ENCODE measurements around the gene ZNF544. TPM values are rescaled to one million over a fixed set of nuclear protein-coding genes. Genes with fewer than 3 reads are reported as not detected.
A peak's percentile ranks its signal among the peaks of the same experiment; 100 is the strongest.

Gene ZNF544
- total RNA-seq, 4 donors from 2014 or later = 3.8 to 9.5 (median 6.0) TPM

GRCh38 chr19:58268344-58268743 lies 39.6 kb downstream of the ZNF544 start:
- Histone ChIP-seq H3K27ac (no peak overlapping the region), H3K36me3 (peaks cover 0 to 38% of the 10 kb centered on the region in 2 donors), H3K4me1 (no peaks in the 10 kb centered on the region), H3K9me3 (peaks cover 3 to 93% (median 30%) of the 10 kb centered on the region in 3 donors), H3K27me3 (no peaks in the 10 kb centered on the region), H3K4me3 (no peak overlapping the region)
- DNase-seq = no peak
- intact Hi-C loops (cut with DNase I; ENCODE audit: low total_unique reads) (no loop called here), in situ Hi-C loops (cut with MboI; ENCODE audit: low sequenced_read_pairs in 4 of 4) (no loop called here)
- ATAC-seq = no peak
- TF ChIP-seq POLR2A (IDR thresholded peaks at IDR 0.05) = no peak

GRCh38 chr19:58274771-58275201 lies 46.1 kb downstream of the ZNF544 start:
- Histone ChIP-seq H3K36me3 (peaks cover 0 to 29% of the 10 kb centered on the region in 2 donors), H3K27me3 (peaks cover 0 to 10% (median 7%) of the 10 kb centered on the region in 3 donors), H3K4me3 (no peak overlapping the region), H3K9me3 (peaks cover 0 to 40% (median 3%) of the 10 kb centered on the region in 3 donors), H3K27ac (no peak overlapping the region), H3K4me1 (peaks cover 4 to 5% of the 10 kb centered on the region in 2 donors)
- in situ Hi-C loops (cut with MboI; ENCODE audit: low sequenced_read_pairs in 4 of 4) = no loop called here
- TF ChIP-seq CTCF (IDR thresholded peaks at IDR 0.05 in 4 of 5, conservative IDR thresholded peaks at IDR 0.05 in 1 of 5) (no peak), POLR2A (IDR thresholded peaks at IDR 0.05) (no peak)
- intact Hi-C loops (cut with DNase I; ENCODE audit: low total_unique reads) = no loop called here
- ATAC-seq = no peak
- no peak for DNase-seq

- no peak for DNase-seq
- Histone ChIP-seq H3K9me3 (peaks cover 0 to 32% (median under 1%) of the 10 kb centered on the region in 3 donors), H3K4me3 (no peak overlapping the region), H3K27me3 (peaks cover 0 to 10% (median 7%) of the 10 kb centered on the region in 3 donors), H3K27ac (no peak overlapping the region), H3K36me3 (peaks cover 0 to 27% of the 10 kb centered on the region in 2 donors), H3K4me1 (peaks cover 4 to 13% of the 10 kb centered on the region in 2 donors)
- TF ChIP-seq CTCF (IDR thresholded peaks at IDR 0.05 in 4 of 5, conservative IDR thresholded peaks at IDR 0.05 in 1 of 5) = no peak
- TF ChIP-seq POLR2A (IDR thresholded peaks at IDR 0.05) = no peak
- in situ Hi-C loops (cut with MboI; ENCODE audit: low sequenced_read_pairs in 4 of 4) (no loop called here), intact Hi-C loops (cut with DNase I; ENCODE audit: low total_unique reads) (no loop called here)
- ATAC-seq = no peak
Measured at GRCh38 chr19:58275564-58275963, 46.9 kb downstream of the ZNF544 start.

GRCh38 chr19:58277197-58277596 lies 48.5 kb downstream of the ZNF544 start:
- intact Hi-C loops (cut with DNase I; ENCODE audit: low total_unique reads) = no loop called here
- H3K27ac ChIP-seq = no peak overlapping the region
- H3K9me3 ChIP-seq = peaks cover 0 to 16% (median 0%) of the 10 kb centered on the region in 3 donors
- H3K27me3 ChIP-seq = peaks cover 0 to 10% (median 7%) of the 10 kb centered on the region in 3 donors
- in situ Hi-C loops (cut with MboI; ENCODE audit: low sequenced_read_pairs in 4 of 4) = no loop called here
- peaks cover 4 to 15% of the 10 kb centered on the region in 2 donors for H3K4me1 ChIP-seq
- H3K36me3 ChIP-seq = peaks cover 0 to 11% of the 10 kb centered on the region in 2 donors
- no peak for DNase-seq
- ATAC-seq = no peak
- H3K4me3 ChIP-seq = no peak overlapping the region
- no peak for TF ChIP-seq CTCF (IDR thresholded peaks at IDR 0.05 in 4 of 5, conservative IDR thresholded peaks at IDR 0.05 in 1 of 5)
- no peak for TF ChIP-seq POLR2A (IDR thresholded peaks at IDR 0.05)

GRCh38 chr19:58277748-58278540 lies 49.2 kb downstream of the ZNF544 start:
- H3K36me3 ChIP-seq = peaks cover 0 to 11% of the 10 kb centered on the region in 2 donors
- intact Hi-C loops (cut with DNase I; ENCODE audit: low total_unique reads) = loop anchor here (1.0 kb wide), 1 partner anchor 27 kb away; the partner anchor contains the start of gene ERVK3-1
- H3K9me3 ChIP-seq = peaks cover 0 to 10% (median 0%) of the 10 kb centered on the region in 3 donors

More at GRCh38 chr19:58277748-58278540, 49.2 kb downstream of the ZNF544 start:
- peak; percentile 15 to 22 for ATAC-seq
- TF ChIP-seq POLR2A (IDR thresholded peaks at IDR 0.05) = no peak
- no peak for TF ChIP-seq CTCF (IDR thresholded peaks at IDR 0.05 in 4 of 5, conservative IDR thresholded peaks at IDR 0.05 in 1 of 5)
- peak overlapping the region; percentile 74 to 82 (median 78) for H3K4me3 ChIP-seq
- no peak for DNase-seq
- in situ Hi-C loops (cut with MboI; ENCODE audit: low sequenced_read_pairs in 4 of 4) = no loop called here
- peak overlapping the region; percentile 72 to 91 (median 83) for H3K27ac ChIP-seq
- peaks cover 4 to 15% of the 10 kb centered on the region in 2 donors for H3K4me1 ChIP-seq
- H3K27me3 ChIP-seq = peaks cover 0 to 10% (median 7%) of the 10 kb centered on the region in 3 donors

All from gastrocnemius medialis (tissue), 4 donors.